NCI-H82 treated with DMSO at 0.1 percent for 48 hours (cell line): ENCODE measurements around the gene GRAMD1B.
A peak's percentile ranks its signal among the peaks of the same experiment; 100 is the strongest.
"Not testable (repeated sequence)": the region's sequence is repeated elsewhere in the genome, so short reads cannot be mapped to it uniquely, and the experiment has no call there.

Experiments used
- DNase-seq: peaks from one replicate; lab custom pipeline; 2025; ENCODE audit not compliant: unreplicated experiment; lab: John Stamatoyannopoulos, UW

Gene GRAMD1B

DNA sequence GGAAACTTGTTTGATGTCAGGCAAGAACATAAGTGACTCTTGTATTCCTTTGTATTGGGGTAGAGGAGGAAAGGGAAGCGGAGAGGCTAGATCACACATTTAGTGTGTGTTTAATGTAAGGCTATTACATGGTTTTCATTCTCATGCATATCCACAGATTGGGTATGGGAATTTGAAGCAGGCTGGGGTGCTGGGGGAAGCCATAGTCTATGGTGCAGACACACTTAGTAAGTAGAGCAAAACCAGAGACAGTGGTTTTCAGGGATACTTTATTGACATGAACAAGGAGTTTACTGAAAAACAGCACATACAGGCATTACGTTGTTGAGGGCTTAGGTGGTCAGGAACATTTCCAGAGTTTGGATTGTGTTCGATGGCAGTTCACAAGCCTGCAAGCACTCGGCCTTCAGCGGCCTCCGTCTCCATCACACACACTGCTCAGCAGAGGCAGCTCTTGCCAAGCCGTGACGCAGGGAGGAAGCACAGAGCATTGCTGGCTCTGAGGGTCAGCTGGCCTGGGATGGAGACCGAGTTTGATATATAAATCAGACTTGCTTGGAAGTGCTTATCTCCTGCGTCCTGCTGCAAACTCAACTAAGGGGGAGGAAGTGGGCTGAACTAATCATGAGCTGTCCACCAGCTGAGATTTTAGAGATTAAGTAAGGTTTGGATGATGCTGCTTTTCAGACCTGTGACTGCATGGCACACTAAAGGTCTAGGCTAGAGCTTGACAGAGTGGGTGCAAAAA lies 199.0 kb downstream of the GRAMD1B start:
- DNase-seq = no peak

GRCh38 chr11:123630126-123630608 lies 200.1 kb downstream of the GRAMD1B start:
- DNase-seq = peak; percentile 82

- DNase-seq = no peak
Observed at GRCh38 chr11:123640029-123640428, 210.0 kb downstream of the GRAMD1B start.

DNA sequence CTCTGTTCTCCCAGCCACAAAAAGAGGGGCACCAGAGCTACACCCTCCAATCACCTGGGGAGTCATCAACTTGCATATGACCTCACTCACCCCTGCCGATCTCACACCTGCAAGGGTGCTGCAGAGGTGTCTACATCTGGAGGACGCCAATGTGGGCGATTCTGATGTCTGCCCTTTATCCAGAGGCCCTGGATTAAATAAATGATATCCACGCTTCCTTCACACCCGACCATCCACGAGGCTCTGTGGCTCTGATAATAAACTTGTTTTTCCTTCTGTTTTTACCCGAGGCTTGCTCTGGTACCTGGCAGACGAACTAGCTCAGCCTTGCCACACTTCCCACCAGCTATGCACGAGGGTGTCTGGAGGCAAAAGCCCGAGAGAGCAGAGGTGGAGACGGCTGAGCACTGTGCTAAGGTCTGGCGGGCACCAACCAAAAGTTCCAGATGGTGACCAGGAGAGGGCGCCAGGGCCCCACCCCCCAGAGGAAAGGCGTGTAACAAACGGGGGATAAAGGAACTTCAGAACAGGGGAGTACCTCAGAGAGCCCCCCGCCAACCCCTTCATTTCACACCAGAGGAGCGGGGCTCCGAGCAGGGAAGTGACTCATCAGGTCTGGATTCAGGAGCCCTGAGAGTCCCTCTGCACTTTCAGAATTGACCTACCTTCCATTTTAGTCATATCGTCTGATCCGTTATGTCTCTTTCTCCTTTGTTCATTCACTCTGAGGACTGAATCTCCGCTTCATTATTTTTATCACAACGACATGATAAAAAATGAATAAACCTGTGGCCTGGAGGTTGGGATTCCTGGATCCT lies 210.8 kb downstream of the GRAMD1B start:
- peak; percentile 21 for DNase-seq

DNA sequence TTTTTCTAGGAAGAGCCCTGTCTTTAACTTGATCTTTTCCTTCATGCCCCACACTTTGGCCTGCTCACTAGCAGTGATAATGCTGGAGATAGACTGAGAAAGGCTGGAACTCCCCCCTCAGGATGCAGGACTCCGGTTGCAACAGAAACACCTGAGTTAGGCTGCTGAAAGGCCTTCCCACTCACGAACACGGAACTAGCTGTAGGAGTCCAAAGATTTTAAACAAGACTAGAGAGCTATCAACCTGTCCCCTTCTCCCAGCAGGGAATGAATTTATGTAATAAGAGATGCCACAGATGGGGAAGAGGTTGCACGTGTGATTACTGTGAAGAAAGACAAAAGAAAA lies 211.4 kb downstream of the GRAMD1B start:
- no peak for DNase-seq

GRCh38 chr11:123642435-123642834 lies 212.4 kb downstream of the GRAMD1B start:
- DNase-seq = no peak

DNA sequence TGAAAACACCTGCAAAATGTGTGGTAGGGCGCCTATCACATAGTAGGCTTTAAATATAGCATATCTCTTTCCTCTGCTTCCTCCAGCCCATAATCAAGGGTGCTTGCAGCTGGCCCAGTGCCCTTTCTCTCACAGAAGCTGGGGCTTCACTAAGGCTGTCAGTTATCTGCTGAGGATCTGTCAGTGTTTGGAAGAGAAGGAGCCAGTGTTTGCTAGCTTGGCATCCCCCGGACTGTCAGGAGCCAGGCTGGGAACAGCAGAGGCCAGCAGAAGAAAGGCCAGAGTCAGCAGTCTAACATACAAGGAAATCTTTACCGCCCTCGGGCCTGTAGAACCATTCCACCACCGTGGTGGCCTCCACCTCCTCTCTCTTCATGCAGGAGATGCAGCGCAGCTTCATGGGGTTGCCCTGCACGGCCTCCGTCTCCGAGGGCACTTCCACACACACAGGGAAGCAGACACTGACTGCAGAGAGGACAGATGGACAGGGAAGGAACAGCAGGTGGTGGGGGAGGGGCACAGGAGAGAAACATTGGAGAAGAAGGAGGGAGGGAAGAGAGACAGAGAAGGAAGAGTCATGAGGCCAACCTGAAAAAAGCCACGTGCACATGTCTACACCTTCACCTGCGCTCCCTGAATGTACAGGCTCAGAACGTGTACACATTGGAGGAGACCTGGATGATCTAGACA lies 215.4 kb downstream of the GRAMD1B start:
- peak; percentile 25 for DNase-seq

- no peak for DNase-seq
Observed at GRCh38 chr11:123650901-123651300, 220.8 kb downstream of the GRAMD1B start.

DNA sequence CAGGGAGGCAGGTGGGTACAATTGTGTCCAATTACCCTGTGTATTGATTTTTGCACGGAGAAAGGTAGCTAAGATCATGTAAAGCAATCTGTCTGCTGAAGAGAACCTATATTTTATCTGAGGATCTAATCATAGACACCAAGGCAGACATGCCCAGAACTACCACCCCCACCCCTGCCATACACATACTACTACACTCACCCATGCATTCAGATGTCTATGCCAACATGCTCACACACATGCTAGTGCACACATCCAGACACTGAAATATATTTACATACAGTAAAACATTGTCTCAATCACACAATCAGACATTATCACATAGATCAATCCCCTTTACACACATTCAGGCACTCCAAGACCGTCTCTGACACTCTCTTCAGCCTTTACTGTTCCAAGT lies 222.5 kb downstream of the GRAMD1B start:
- no peak for DNase-seq

GRCh38 chr11:123653483-123653826 lies 223.4 kb downstream of the GRAMD1B start:
- no peak for DNase-seq

DNA sequence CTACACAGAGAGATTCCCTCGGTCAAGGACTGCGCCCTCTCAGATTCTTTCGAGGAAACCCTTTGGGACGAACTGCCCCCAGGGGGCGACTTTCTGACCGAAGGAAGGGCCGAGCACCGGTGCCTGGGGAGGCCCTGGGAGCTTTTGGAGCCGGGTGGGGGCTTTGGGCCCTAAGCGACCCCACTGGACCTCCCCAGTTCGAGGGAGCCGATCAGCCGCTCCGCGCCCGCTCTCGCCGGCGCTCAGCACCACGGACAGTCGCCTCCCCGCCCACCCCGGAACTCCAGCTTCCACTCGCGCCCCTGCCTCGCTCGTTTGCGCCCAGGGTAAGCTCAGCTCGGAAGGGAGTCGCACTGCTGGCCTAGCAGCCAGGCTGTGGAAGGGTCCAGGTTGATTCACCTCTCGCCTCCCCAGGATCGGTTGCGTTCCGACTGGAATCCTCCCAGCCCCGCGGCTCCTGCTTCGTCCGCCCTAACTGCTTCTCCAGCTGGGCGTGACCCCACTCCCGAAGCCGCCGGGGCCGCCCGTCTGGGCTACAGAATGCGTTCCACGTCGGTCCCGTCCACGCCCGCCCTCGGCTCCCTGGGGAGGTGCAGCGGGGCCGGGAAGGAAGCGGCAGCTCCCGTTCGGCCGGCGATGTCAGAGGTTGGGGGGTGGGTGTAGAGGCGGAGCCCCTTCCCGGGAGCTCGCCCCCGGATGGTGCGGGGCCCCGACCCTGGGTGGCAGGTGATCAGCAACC lies 223.9 kb downstream of the GRAMD1B start:
- DNase-seq = no peak

DNA sequence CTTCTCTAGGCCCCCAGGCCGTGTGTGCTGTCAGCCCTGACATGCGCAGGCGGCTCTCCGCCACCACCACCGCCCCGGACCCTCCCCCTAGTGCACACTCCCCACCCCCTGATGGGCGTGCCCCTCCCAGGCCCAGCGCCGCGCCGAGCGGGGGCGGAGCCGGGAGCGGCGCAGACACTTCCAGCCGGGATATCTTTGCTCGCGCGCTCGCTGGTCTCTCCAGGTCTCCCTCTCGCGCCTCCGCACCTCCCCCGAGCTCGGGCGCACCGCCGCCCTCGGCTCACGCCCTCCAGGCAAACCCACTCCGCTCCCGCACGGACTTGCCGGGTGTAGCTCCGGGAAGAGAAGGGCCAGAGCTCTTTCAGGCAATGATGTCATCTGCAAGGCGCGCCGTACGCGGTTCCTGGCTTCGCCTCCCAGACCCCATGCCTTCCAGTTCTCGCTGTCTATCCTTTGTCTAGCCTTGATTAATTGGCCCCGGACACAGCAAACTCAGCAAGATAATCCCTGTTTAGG lies 224.6 kb downstream of the GRAMD1B start, which contains the start of gene SCN3B:
Gene SCN3B, minus strand, starts transcription at position 59 of the 516 bp plus-strand sequence. CDS start 823 bp downstream, outside the sequence.
- peak; percentile 48 for DNase-seq

DNA sequence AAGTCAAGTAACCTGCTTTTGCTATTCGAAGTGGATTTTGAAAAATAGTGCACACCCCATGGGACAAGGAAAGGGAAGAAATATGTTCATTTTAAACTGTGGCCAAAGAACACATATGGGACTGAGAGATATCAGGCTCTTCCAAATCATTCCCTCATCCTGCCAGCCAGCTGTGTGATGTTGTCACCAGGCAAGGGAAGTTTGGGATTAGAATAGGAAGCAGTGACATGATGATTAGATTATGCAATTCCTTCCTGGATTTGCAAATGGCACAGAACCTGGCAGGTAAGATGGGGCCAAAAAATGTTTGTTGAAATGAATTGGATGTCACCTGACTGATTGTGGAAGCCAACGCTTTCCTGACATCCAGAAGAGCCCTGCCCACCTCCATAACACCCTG lies 229.2 kb downstream of the GRAMD1B start:
- DNase-seq = no peak

- DNase-seq = not testable (repeated sequence)
Observed at GRCh38 chr11:123659965-123660364, 229.9 kb downstream of the GRAMD1B start.

- DNase-seq = no peak
Observed at GRCh38 chr11:123665306-123665705, 235.2 kb downstream of the GRAMD1B start.

- DNase-seq = no peak
Observed at GRCh38 chr11:123670081-123670480, 240.0 kb downstream of the GRAMD1B start.

- DNase-seq = no peak
Observed at GRCh38 chr11:123671534-123671933, 241.5 kb downstream of the GRAMD1B start.

GRCh38 chr11:123672568-123672967 lies 242.5 kb downstream of the GRAMD1B start:
- no peak for DNase-seq

DNA sequence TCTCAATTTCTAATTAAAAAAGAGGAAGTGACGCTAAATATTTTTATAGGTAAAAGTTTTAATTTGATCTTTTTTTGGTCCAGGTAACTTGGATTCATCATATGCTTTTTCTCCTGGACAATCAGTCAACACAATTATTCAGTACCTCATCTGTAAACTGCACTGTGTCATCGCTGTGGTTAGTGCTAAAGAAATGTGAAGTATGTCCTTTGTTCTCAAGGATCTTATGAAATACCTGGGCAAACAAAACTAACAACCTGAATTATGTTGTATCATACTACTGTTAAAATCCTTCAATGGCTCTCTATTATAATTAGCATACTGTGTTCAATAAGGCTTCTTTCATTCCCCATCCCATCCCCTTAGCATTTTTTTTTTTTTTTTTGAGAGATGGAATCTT lies 244.2 kb downstream of the GRAMD1B start:
- no peak for DNase-seq
